Breast epithelium (tissue), 3 donors: Measurements from ENCODE around the gene SNRPB.

Experiments used
- POLR2A ChIP-seq: fragments of 450-650 bp; IDR thresholded peaks from one replicate; pipeline ENCODE4 v1.6.1; 2016; ENCODE audit warnings: antibody characterized with exemption, mild to moderate bottlenecking, moderate library complexity
- POLR2AphosphoS5 ChIP-seq, 3 donors: sonication (generic); formaldehyde crosslinking; IDR thresholded peaks; one replicate each; pipeline ENCODE4 v1.6.1; 2017; ENCODE audit warnings: antibody characterized with exemption in 3 of 3
- TF ChIP-seq, protein P1 (sequence below), 3 donors: fragments of 450-650 bp; IDR thresholded peaks; one replicate each; pipeline ENCODE4 v1.5.1; 2016 to 2017; ENCODE audit warnings: antibody characterized with exemption in 3 of 3, mild to moderate bottlenecking in 3 of 3, moderate library complexity in 3 of 3

GRCh38 chr20:2469991-2470422 lies 582 bp downstream of the SNRPB start:
- TF ChIP-seq POLR2AphosphoS5 (IDR thresholded peaks at IDR 0.05) (no peak), POLR2A (no peak)
- TF ChIP-seq, protein P1, sequence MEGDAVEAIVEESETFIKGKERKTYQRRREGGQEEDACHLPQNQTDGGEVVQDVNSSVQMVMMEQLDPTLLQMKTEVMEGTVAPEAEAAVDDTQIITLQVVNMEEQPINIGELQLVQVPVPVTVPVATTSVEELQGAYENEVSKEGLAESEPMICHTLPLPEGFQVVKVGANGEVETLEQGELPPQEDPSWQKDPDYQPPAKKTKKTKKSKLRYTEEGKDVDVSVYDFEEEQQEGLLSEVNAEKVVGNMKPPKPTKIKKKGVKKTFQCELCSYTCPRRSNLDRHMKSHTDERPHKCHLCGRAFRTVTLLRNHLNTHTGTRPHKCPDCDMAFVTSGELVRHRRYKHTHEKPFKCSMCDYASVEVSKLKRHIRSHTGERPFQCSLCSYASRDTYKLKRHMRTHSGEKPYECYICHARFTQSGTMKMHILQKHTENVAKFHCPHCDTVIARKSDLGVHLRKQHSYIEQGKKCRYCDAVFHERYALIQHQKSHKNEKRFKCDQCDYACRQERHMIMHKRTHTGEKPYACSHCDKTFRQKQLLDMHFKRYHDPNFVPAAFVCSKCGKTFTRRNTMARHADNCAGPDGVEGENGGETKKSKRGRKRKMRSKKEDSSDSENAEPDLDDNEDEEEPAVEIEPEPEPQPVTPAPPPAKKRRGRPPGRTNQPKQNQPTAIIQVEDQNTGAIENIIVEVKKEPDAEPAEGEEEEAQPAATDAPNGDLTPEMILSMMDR (IDR thresholded peaks at IDR 0.05): no peak
